HepG2 (cell line): ENCODE results near the gene C2orf74. TPM values are rescaled to one million over a fixed set of nuclear protein-coding genes. Genes with fewer than 3 reads are reported as not detected.

ENCODE experiments used
- AKNA ChIP-seq: sonication (generic); formaldehyde crosslinking; IDR thresholded peaks from 2 replicates; pipeline ENCODE4 v1.4.0; 2020; ENCODE audit warnings: missing genetic modification reagents, borderline replicate concordance
- BRD4 ChIP-seq: sonication (generic); formaldehyde crosslinking; IDR thresholded peaks from 2 replicates; pipeline ENCODE4 v1.4.0; 2020; ENCODE audit warnings: missing genetic modification reagents
- FIP1L1 ChIP-seq: fragments of 200-400 bp; formaldehyde crosslinking; IDR thresholded peaks from 2 replicates; pipeline ENCODE4 v1.6.1; 2018; ENCODE audit warnings: low read depth, mild to moderate bottlenecking, low read length, moderate library complexity, borderline replicate concordance; ENCODE audit not compliant: insufficient read depth
- GFI1 ChIP-seq: sonication (generic); formaldehyde crosslinking; IDR thresholded peaks from 2 replicates; pipeline ENCODE4 v1.5.0; 2020; ENCODE audit warnings: missing genetic modification reagents, mild to moderate bottlenecking, borderline replicate concordance
- HNF4A ChIP-seq: sonication (generic); formaldehyde crosslinking; IDR thresholded peaks from 2 replicates; pipeline ENCODE4 v1.4.0; 2020; ENCODE audit warnings: missing genetic modification reagents
- KDM6A ChIP-seq: IDR thresholded peaks from 2 replicates; pipeline ENCODE4 v1.6.1; 2016; ENCODE audit warnings: low read depth
- MXD4 ChIP-seq: IDR thresholded peaks from 2 replicates; pipeline ENCODE4 v1.6.1; 2016; ENCODE audit warnings: mild to moderate bottlenecking, missing biosample characterization, missing genetic modification reagents
- MXI1 ChIP-seq: IDR thresholded peaks from 3 replicates; pipeline ENCODE4 v1.6.1; 2012; ENCODE audit warnings: low read depth, low read length, inconsistent platforms, borderline replicate concordance
- POLR2AphosphoS2 ChIP-seq: IDR thresholded peaks from 2 replicates; pipeline ENCODE4 v1.6.1; 2011; ENCODE audit warnings: low read depth, low read length, improper control_type of control experiment
- PREB ChIP-seq: sonication (generic); formaldehyde crosslinking; IDR thresholded peaks from 2 replicates; pipeline ENCODE4 v1.4.0; 2020; ENCODE audit warnings: missing genetic modification reagents
- RNF219 ChIP-seq: sonication (generic); formaldehyde crosslinking; IDR thresholded peaks from 2 replicates; pipeline ENCODE4 v1.5.0; 2020; ENCODE audit warnings: mild to moderate bottlenecking, missing genetic modification reagents
- ZBTB44 ChIP-seq: sonication (generic); formaldehyde crosslinking; IDR thresholded peaks from 2 replicates; pipeline ENCODE4 v1.4.0; 2020; ENCODE audit warnings: missing genetic modification reagents
- ZNF333 ChIP-seq: sonication (generic); formaldehyde crosslinking; IDR thresholded peaks from 2 replicates; pipeline ENCODE4 v1.4.0; 2020; ENCODE audit warnings: mild to moderate bottlenecking, missing genetic modification reagents, borderline replicate concordance
- ZNF432 ChIP-seq: sonication (generic); formaldehyde crosslinking; IDR thresholded peaks from 2 replicates; pipeline ENCODE4 v1.5.0; 2020; ENCODE audit warnings: missing genetic modification reagents, mild to moderate bottlenecking, borderline replicate concordance
- ZNF589 ChIP-seq: sonication (generic); formaldehyde crosslinking; conservative IDR thresholded peaks from 2 replicates; pipeline ENCODE4 v1.8.0; 2022; ENCODE audit warnings: mild to moderate bottlenecking, moderate library complexity, missing genetic modification reagents
- ZNF639 ChIP-seq: conservative IDR thresholded peaks from 2 replicates; pipeline ENCODE4 v1.6.1; 2018; ENCODE audit warnings: missing genetic modification reagents
- polyA plus RNA-seq, 8 experiments: library from polyadenylated mRNA; depleted of rRNA in 3 of 8; stranded (reverse) in 7 of 8; unstranded in 1 of 8; fragments of >200 nt; fragmentation: Illumina TruSeq in 4 of 8; extraction: Trizol in 4 of 8; gene quantifications; 2 replicates each; pipeline versions ENCODE4 v1.2.1 to v1.2.3, GENCODE V29; 2011 to 2016; ENCODE audit warnings: low read depth in 4 of 8, missing spikeins in 1 of 8, mixed read lengths in 1 of 8; ENCODE audit not compliant: insufficient read depth in 1 of 8
- total RNA-seq, 5 experiments: library from RNA; depleted of rRNA; stranded (reverse); fragments of >200 nt; fragmentation: Illumina TruSeq; extraction: Trizol; gene quantifications; 2 replicates each; pipeline ENCODE4 v1.2.3, GENCODE V29; 2016; ENCODE audit warnings: low read depth in 1 of 5

The C2orf74 gene
- total and polyA plus RNA-seq, 2 of the 13 experiments (the other 11 are each of a cell fraction or from before 2014, with no cell fraction given): 10.6 to 13.8 TPM

GRCh38 chr2:61176755-61177726 lies 15.1 kb downstream of the C2orf74 start (continued):
- peak; percentile 84; the same call in 1 of the 2 replicates for TF ChIP-seq ZNF639
- peak; percentile 54; the same call in 1 of the 2 replicates for TF ChIP-seq ZBTB44 (CRISPR knock-in tag)
- peak; percentile 61 for TF ChIP-seq BRD4 (CRISPR knock-in tag)
- no peak for TF ChIP-seq ZNF432 (CRISPR knock-in tag)
- 0 out of 2 replicates have a peak, but pooled peaks have one; percentile 29 for TF ChIP-seq KDM6A (CRISPR knock-in tag)
- no peak for TF ChIP-seq AKNA (CRISPR knock-in tag)
- TF ChIP-seq FIP1L1: no peak
- TF ChIP-seq RNF219 (CRISPR knock-in tag): no peak
- peak; percentile 77; the same call in 1 of the 2 replicates for TF ChIP-seq GFI1 (CRISPR knock-in tag)
- peak; percentile 33; the same call in 1 of the 2 replicates for TF ChIP-seq ZNF333 (CRISPR knock-in tag)
- TF ChIP-seq POLR2AphosphoS2: 0 out of 2 replicates have a peak, but pooled peaks have one; percentile 71
- TF ChIP-seq PREB: no peak
- peak; percentile 97; the same call in 1 of the 2 replicates for TF ChIP-seq ZNF589 (CRISPR knock-in tag)
- TF ChIP-seq MXI1: peak; percentile 69
- peak; percentile 83 for TF ChIP-seq MXD4 (CRISPR knock-in tag)
- peak; percentile 52 for TF ChIP-seq HNF4A
